GM18858 (cell line): ENCODE measurements around the gene AHRR.
A peak's percentile ranks its signal among the peaks of the same experiment; 100 is the strongest.
"Not testable (repeated sequence)": the region's sequence is repeated elsewhere in the genome, so short reads cannot be mapped to it uniquely, and the experiment has no call there.

Source experiments
- ATAC-seq: cut with Tn5 transposase; IDR thresholded peaks from one replicate; pipeline ENCODE4 v1.9.1; 2021; ENCODE audit not compliant: unreplicated experiment

Gene AHRR

GRCh38 chr5:376799-377325 lies 55.3 kb downstream of the AHRR start:
- ATAC-seq: no peak

GRCh38 chr5:377326-377981 lies 55.9 kb downstream of the AHRR start:
- ATAC-seq: no peak

GRCh38 chr5:378301-378891 lies 56.9 kb downstream of the AHRR start:
- no peak for ATAC-seq

- ATAC-seq: no peak
Measured at GRCh38 chr5:378976-379742, 57.6 kb downstream of the AHRR start.

- no peak for ATAC-seq
Measured at GRCh38 chr5:380701-381309, 59.3 kb downstream of the AHRR start.

GRCh38 chr5:383066-383465 lies 61.6 kb downstream of the AHRR start:
- no peak for ATAC-seq

- no peak for ATAC-seq
Measured at GRCh38 chr5:383621-384020, 62.1 kb downstream of the AHRR start.

- not testable (repeated sequence) for ATAC-seq
Measured at GRCh38 chr5:384576-384975, 63.1 kb downstream of the AHRR start.

- ATAC-seq: no peak
Measured at GRCh38 chr5:385321-385720, 63.8 kb downstream of the AHRR start.

GRCh38 chr5:386432-387341 lies 65.2 kb downstream of the AHRR start:
- ATAC-seq: no peak

GRCh38 chr5:387491-388265 lies 66.2 kb downstream of the AHRR start:
- no peak for ATAC-seq

- ATAC-seq: no peak
Measured at GRCh38 chr5:388266-389196, 67.0 kb downstream of the AHRR start.

- no peak for ATAC-seq
Measured at GRCh38 chr5:389197-389821, 67.8 kb downstream of the AHRR start.

GRCh38 chr5:389891-390622 lies 68.5 kb downstream of the AHRR start:
- no peak for ATAC-seq

- ATAC-seq: no peak
Measured at GRCh38 chr5:390623-391491, 69.3 kb downstream of the AHRR start.

- peak; percentile 75 for ATAC-seq
Measured at GRCh38 chr5:392431-392988, 71.0 kb downstream of the AHRR start.
